Dedifferentiated amniotic fluid mesenchymal stem cell (primary cell): Measurements from ENCODE around the gene SPECC1L.

Experiments
- DNase-seq: peaks from one replicate; pipeline ENCODE4 v3.0.0-alpha.2; 2016; ENCODE audit errors: extremely low spot score

SPECC1L gene

GRCh38 chr22:24398409-24398808 is 127.8 kb downstream of the SPECC1L start:
- no peak for DNase-seq

DNA sequence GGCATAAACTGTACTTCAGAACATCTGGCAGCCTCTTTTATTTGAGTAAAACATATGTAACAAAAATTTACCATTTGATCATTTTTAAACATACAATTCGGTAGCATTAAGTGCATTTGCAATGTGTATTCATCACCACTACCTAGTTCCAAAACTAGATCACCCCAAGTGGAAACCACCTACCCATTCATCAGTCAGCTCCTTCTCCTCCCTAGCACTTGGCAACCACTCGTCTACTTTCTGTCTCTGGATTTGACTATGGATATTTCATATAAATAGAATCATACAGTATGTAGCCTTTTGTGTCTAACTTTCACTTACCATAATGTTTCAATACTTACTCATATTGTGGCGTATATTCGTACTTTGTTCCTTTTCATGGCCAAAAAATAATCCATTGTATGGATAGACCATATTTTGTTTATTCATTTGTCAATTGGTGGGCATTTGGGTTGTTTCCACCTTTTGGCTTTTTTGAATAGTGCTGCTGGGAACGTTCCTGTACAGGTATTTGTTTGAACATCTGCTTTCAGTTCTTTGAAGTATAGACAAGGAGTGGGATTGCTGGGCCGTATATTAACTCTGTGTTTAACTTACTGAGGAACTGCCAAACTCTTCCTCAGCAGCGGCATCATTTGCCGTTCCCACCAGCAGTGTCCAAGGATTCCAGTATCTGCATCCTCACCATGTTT is 129.5 kb downstream of the SPECC1L start:
- no peak for DNase-seq

GRCh38 chr22:24400726-24401596 is 130.3 kb downstream of the SPECC1L start:
- no peak for DNase-seq

DNA sequence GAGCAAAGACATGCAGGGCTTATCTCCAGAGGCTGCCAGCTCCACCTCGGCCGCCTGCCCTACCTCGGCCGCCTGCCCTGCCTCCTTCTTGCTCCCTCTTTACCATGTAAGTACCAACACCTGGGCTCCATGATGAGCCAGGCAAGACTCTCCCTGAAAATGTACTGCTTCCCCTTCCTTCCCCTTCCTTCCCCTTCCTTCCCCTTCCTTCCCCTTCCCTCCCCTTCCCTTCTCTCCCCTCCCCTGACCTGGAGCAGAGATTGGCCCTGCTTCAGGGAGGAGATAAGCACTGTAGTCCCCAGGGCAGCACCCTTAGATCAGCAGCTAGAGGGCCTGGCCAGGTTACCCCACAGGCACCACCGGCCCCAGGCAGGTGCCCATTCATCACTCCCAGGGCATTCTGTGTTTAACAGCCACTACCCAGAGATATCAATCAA is 131.3 kb downstream of the SPECC1L start:
- DNase-seq = no peak

DNA sequence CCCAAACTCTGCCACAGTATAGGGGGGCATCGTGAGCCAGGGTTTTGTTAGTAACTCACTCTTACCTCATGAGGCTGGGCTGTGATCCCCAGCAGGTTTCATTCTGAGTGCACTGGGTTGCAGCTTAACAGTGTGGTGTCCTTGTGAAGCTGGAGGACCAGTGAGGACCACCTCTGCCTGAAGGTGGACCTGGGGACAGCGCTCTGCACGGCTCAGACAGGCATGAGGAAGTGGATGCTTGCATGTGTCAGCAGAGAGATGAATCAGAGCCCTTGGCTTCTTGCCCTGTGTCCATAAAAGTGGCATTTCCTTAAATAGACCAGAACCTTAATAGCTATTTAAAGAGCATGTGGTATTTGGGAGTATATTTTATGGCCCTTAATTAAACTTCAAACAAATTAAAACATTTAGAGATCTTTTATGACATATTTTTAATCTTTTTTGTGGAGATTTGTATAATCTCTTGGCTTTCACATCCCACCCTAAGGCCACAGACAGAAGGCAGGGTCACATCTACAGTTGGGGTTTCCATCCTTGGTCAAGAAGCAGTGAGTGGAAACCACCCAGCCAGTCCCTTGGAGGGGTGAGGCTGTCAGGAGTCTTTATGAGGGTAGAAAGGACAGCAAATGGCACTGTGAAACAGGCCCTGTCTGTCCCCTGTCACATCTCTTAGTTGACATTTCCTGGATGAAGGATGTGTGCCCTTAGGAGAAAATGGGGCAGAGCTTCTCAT is 132.0 kb downstream of the SPECC1L start:
- DNase-seq = peak; percentile 70

- DNase-seq = no peak
These were observed 132.7 kb downstream of the SPECC1L start for GRCh38 chr22:24403346-24403745.

- no peak for DNase-seq
These were observed 134.1 kb downstream of the SPECC1L start for GRCh38 chr22:24404561-24405275.

DNA sequence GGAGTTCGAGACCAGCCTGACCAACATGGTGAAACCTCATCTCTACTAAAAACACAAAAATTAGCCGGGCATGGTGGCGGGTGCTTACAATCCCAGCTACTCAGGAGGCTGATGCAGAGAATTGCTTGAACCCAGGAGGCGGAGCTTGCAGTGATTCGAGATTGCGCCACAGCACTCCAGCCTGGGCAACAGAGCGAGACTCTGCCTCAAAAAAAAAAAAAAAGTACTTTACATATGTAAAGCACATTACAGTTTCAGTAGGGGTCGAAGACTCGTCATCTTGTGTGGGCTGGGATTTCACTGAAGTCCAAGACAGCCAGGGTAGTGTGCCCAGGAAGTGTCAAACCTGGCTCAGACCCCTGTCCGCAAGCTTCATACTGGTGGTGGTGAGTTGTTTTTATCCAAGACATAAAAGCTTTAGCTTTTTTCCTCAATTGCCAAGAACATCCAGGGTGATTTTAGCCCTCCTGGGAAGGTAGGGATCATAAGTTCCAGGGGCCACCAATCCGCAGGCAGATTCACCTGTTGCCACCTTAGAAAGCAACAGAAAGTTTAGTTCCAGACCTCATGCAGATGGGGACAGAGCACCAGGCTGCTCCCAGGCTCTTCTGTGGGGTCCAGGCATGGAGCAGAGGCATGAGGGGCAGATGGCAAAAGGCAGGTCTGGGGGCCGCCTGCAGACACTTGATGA is 135.1 kb downstream of the SPECC1L start:
- DNase-seq = no peak

GRCh38 chr22:24406322-24407277 is 136.0 kb downstream of the SPECC1L start:
- DNase-seq = no peak

DNA sequence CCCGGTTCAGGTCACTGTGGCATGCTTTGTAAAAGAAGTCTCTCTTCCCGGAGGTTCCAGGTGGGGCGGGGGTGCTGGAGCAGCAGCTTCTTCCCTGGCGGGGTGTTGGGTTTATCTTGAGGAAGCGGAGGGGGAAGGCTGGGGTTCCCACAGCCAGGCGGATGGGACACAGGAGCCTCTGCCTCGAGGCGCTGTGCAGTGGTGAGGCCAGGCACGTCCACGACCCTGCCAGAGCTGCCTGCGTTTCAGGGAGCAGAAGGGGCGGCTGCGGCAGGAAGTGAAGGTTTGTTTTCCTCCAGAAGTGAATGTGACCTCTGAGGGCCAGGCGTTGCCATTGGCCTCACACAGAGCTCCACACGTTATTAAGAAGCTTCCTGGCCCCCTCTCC is 136.6 kb downstream of the SPECC1L start:
- DNase-seq = no peak

DNA sequence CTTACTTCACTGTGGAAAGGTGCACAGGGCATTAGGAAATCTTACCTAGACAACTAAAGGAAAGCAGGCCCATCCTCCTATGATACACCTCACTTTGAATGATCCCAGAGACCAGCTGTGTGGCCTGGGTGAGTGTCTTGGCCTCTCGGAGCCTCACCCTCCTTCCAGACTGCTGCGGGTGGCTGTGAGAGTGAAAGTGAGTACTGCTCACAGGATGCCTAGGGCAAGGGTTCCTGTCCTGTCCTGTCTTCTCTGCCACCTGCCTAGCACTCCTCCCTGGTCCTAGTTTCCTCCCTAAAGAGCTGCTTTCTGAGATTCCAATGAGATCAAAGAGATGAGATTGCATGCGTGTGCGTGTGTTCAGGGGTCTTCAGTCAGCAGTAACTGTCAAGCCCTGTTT is 137.3 kb downstream of the SPECC1L start:
- no peak for DNase-seq

GRCh38 chr22:24408630-24409029 is 138.0 kb downstream of the SPECC1L start:
- no peak for DNase-seq

GRCh38 chr22:24409707-24410106 is 139.1 kb downstream of the SPECC1L start:
- no peak for DNase-seq

GRCh38 chr22:24410110-24410856 is 139.7 kb downstream of the SPECC1L start:
- no peak for DNase-seq

GRCh38 chr22:24411256-24412004 is 140.8 kb downstream of the SPECC1L start:
- no peak for DNase-seq

GRCh38 chr22:24412274-24412673 is 141.6 kb downstream of the SPECC1L start:
- no peak for DNase-seq

DNA sequence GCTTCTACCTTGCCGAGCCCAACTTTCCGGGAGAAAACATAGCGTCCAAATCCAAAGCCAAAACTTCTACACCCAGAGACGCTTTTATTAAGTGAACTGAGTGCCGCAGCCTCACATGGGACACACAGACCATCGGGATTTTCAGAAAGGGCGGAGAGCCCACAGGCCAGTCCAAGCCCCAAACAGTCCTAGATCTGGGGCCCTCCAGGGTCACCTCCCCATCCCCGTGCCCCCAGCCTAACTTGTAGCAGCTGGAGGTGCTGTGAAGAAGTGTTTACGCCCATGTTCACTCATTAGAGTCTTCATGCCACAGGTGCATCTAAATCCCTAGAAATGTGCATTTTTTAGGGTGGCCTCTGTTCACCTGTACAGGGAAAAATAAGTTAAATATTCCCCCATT is 142.6 kb downstream of the SPECC1L start:
- no peak for DNase-seq

- no peak for DNase-seq
These were observed 143.2 kb downstream of the SPECC1L start for GRCh38 chr22:24413736-24414385.
